Activated CD4-positive, CD25-positive, alpha-beta regulatory T cell treated with anti-CD3 and anti-CD28 coated beads, Interleukin-2, amount 50 U/mL, for 72 hours (primary cell): Measurements from ENCODE around the gene BCAR3.
"Not testable (repeated sequence)": the region's sequence is repeated elsewhere in the genome, so short reads cannot be mapped to it uniquely, and the experiment has no call there.

ENCODE experiments used
- DNase-seq: peaks from one replicate; pipeline ENCODE4 v3.0.0; 2021

Gene BCAR3

DNA sequence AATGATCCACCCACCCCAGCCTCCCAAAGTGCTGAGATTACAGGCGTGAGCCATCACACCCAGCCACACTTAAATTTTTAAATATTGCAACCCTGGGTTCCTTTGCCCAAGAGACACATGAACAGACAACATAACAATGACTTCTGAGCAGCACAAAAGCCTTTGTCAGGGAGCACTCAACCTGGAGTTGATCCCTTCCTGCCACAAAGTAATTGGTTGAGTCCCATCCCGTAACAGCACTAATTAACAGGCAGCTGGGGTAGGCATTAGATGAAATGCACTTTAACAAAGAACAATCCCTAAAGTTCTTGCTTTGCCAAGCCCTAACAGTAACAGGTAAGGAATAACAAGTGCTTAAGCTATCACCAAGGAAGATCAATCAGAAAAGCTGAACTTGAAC, 5.9 kb upstream of the BCAR3 start:
- no peak for DNase-seq

DNA sequence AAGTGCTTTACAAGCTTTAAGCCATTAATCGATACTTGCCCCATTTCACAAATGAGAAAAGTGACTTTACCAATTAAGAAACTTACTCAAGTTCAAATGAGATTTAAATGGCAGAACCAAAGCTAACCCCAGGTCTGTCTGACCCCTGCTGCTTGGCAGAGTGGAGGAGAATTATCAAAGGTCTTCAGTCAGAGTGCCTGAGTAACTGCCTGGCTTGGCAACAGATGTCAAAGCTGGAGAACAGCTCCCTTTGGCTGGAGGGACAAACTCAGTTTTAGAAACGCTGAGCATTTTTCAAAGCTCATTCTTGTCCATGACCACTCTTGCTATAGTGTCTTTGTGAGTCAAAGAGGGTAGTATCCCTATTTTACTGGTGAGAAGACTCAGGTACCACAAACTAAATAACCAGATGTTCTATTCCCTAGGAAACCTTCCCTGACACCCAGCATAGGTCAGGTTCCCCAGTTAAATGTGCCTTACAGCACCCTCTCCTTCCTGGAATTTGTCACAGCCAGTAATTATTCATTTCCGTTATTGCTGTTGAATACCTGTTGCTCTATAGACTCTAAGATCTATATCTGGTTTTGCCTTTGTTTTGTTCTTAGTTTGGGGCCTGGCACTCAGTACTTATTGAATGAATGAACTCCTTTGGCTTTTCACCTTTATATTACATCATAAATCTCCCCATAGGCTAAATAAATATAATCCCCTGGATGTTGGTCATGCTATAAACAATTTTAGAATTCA, 5.0 kb upstream of the BCAR3 start:
- no peak for DNase-seq

DNA sequence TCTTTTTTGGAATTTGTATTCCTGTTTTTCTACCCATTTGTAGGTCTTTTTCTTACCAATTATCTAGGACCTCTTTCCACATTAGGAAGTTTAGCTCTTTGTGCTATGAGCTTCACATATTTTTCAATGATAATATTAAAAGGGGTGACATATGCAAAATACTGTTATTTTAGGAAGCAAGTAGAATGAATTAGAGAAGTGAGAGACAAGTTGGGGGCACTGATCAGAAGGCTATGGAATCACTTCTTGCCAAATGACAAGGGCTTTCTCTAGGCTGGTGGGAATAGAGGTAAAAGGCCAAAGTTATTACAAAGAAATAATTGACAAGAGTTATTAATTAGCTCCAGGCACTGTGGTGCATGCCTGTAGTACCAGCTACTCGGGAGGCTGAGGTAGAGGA, 4.3 kb upstream of the BCAR3 start:
- no peak for DNase-seq

DNA sequence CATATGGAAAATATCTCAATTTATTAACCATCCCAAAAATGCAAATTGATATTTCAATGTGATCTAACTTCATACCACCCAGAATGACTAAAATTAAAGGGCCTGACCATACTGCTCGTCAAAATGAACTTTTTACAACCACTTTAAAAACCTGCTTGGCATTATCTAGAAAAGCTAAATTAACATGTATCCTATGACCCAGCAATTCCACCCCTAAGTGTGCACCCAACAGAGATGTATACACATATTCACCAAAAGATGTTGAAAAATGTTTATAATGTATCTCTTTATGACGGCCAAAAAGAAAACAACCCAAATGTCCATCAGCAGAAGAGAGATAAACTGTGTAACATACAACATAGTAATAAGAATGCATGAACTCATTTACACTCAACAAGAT, 1.6 kb upstream of the BCAR3 start:
- DNase-seq, result no peak

DNA sequence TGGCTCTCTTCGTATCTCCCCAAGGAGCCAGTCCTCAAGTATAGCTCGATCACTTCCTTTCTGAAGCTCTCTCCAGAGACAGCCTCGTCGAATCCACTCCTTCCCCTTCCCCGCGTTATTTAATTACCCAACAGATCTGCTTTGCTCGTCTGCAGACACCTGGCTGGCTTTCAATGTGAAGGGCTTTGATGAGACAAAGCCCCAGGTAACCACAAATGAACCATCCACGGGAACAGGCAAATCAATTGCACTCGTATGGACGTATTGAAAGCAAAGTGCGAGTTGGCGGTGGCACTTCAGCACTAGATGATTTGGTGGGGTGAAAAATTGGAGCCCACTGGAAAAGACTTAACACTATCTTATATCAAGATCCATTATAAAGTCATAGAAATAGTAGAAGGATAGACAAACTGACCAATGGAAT, 364 bp upstream of the BCAR3 start:
- DNase-seq, result no peak

DNA sequence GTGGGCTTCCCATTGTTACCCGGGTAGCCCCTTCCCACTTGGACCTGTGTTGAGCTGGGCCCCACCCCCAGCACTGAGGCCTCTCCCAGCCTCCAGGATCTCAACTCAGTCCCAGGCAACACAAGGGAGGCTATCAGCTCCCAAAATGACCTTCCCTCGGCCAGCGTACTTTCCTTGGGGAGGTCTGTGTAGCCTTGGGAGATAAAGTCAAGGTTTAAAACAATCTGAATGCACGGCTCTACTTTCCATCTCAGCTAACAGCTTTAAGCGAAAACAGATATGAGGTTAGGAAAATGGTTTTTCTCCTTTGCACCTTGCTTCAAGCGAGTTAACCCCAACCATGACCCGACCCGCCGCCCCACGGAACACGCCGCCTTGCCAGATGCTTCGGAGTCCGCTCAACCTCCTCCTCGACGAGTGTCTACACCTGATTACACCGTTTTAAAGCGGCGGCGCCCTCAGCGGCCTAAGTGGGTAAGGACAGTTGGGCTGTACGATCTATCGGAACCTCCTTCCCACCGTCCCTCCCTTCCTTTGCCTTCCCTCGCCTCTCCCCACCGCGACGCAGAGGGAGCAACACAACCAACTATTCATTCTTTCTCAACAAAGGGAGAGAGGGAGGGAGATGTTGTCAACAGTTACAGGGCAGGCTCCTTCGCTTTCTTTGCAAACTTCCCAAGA, 1.1 kb downstream of the BCAR3 start:
- peak; percentile 48 for DNase-seq

DNA sequence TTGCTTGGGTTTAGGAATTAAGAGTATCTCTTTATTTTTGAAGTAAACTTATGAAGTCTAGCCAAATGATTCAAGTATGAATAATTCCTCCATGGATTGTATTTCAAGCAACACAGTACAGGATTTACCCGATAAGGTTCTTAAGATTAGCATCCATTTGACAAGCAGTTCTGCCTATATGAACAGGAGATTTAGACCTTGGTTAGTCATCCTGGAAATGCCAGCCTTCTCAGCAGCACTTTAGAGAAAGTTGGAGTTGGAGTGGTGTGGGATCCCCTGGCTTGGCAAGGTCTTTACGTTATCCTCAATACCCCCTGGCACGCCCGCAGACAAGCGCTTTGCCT, 1.6 kb downstream of the BCAR3 start:
- no peak for DNase-seq

DNA sequence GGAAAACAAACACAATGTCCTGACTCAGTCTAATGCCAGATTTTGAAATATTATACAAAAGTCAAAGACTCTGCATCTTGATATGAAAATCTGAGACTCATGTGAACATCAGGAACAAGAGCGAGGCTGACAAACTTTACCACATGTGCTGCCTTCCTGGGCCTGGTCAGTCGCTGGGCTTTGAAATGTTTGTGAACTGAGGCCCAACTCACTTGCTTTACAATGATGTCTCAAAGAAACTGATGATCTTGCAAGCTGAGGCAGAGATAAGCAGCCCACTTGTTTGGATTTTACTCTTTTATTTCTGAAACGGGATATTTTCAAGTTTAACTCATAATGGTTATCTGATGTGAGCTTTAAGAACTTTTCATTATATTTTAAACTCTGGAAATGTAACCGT, 2.1 kb downstream of the BCAR3 start:
- no peak for DNase-seq

DNA sequence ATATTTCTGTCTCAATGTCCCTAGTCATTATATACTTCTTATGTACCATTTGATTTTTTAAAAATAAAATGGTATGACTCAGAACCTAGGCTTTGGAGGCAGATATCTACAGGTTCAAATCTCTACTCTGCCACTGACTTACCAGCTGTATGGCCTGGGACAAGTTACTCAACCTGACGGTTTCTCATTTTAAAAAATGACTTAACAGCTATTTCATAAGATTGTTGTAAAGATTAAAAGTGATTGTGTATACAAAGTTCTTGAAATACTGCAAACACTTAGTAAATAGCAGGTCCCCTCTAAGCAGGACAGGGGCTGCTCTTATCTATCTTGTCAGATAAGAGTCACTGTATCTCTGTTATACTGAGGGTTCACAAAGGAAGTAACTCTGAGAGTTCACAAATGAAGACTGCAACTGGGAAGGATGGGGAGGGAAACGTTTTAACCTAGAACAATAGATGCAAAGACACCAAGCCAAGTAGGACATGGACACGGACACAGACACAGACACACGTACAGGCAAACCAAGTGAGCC, 2.6 kb downstream of the BCAR3 start:
- no peak for DNase-seq

DNA sequence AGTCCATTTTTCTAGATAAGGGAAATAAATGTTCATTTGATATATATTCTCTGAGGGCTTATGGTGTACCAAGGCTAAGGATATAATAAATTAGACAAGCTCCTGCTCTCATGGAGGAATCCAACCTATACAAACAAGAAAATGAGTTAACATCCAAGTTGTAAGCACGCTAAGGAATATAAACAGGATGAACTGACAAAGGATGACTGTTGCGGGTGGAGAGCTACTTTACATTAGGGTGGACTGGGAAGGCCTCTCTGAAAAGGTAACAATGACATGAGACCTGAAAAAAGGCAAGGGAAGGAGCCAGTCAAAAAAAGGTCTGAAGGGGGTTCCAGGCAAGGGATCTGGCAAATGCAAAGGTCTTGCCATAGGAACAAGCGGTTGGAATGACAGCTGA, 3.1 kb downstream of the BCAR3 start:
- no peak for DNase-seq

DNA sequence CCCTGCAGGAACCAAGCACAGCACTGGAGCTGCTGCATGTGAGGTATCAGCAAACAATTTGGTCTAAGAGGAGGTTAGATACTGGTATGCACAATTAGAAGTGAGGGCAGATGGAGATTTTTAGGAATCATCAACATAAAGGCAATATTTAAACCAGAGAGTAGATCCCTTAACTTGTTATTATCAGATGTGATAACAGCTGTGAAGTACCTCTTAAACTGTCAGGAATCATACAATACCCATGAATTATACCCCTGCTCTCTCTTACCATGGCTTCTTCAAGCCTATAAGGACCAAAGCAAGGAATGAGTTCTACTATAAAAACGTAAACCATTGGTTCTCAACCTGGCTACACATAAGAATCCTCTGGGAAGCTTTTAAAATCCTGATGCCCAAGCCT, 3.9 kb downstream of the BCAR3 start:
- DNase-seq, result no peak

DNA sequence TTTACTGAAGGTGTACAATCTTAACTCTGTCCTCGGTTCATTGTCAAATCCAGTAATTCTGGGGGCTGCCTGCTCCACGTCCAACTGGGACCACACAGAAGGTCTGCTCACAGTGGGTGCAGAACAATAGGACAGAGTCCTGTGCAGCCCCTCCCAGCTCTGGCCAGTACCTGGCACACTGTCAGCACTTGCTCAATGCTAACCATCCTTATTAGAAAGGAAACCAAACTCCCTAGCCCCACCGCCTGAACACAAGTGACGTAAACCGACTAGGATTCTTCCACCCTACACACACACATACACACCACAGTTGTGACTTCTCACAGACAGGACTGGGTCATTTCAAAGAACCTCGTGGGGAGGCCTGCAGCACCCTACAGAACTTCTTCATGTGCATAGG, 5.2 kb downstream of the BCAR3 start:
- no peak for DNase-seq

DNA sequence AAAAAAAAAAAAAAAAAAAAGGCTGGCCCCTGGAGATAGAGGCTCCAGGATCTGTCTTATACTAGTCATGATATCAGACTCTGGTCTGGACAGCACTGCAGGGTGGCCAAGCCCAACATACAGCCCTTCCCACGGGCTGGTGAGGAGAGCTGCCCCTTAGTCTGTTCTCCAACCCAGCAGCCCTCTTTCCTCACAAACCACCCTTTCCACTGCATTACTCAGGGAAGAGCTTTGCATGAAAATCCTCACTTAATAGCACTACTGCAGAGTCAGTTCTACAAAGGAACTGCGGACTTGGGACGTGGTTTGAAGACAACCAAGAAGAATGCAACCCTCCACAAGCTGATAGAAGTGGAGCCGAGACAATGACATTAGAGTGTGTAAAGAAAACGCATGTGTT, 5.7 kb downstream of the BCAR3 start:
- DNase-seq, result no peak

DNA sequence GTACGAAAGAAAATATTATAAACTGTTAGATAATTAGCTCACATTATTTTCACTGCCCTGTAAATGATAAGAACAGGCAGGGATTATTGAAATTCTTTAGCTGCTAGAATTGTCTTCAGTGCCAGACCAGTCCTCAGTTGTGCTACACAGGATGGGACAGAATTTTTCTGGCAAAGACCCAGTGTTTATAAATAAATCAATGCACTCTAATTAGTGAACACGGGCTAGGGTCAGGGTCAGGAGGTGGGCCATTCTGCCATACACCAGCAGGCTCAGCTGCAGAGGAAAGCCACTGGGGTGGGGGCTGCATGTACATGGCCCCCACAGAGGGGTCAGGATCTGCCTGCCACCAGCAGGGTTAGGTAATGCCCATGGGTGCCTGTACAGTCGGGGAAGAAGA, 6.4 kb downstream of the BCAR3 start:
- no peak for DNase-seq

DNA sequence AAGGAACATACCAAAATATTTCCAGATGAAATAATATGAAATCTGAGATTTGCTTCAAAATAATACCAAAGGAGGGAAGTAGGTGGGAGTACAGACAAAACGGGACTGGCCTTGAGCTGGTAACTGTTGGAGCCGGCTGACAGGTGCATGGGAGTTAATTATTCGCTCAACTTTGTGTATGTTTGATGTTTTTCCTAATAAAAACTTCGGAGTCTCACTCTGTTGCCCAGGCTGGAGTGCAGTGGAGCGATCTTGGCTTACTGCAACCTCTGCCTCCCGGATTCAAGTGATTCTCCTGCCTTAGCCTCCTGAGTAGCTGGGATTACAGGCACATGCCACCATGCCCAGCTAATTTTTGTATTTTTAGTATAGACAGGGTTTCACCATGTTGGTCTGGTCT, 7.6 kb downstream of the BCAR3 start:
- not testable (repeated sequence) for DNase-seq

DNA sequence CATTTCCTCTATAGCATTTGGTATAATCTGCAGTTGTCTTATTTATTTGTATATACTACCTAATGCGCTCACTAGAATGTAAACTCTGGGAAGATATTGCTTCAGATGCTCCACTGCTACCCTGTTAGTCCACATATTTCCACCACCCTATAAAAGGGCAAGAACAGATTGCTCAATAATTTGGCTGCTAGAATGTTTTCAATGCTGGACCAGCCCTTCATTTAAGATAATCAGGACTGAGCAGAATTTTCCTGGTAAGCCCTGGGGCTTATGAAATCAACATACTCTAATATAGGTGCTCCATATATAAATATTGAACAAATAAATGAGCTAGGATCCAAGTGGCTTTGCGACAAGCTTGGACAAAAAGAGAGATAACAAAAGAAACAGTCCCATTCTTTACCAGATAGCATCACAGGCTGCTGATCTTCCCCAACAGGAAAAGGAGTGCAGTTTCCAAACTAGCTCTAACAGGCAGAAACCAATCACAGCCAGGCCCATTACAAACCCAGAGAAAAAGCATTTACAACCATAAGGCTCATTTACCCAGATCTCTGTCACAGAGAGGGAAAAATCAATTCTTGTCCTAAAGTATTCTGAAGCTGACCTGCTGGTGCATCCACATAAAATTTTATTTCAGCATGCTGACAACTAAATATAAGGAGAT, 8.3 kb downstream of the BCAR3 start:
- DNase-seq, result no peak

DNA sequence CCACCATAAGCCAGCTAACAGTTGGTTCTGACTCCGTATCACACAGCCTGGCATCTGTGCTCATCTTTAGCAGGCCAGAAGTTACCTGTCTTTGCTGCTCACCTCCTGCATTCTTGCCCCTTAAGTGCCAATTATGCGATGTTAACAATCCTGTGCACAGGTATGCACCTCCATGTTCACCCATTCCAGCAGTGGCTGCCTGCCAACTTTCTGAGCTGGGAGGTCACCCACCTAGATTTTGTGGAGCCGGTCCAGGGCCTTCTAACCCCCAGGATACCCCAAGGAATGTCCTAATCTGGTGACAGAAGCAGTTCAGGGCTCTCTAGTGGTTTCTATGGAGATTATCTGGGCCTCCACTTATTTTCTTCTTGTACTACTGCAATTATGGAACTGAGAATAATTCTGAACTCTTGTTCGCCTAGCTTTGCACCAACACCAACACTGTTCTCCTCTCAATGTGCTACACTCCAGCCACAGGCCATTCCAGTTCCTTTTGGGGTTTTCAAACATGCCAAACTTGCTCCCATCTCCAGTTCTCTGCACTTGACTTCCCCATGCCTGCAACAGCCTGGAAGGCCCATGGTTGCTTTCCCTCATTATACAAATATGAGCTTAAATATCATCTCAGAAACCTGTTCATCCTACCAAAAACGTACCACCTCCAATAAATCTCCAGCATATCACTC, 9.0 kb downstream of the BCAR3 start:
- DNase-seq, result no peak

DNA sequence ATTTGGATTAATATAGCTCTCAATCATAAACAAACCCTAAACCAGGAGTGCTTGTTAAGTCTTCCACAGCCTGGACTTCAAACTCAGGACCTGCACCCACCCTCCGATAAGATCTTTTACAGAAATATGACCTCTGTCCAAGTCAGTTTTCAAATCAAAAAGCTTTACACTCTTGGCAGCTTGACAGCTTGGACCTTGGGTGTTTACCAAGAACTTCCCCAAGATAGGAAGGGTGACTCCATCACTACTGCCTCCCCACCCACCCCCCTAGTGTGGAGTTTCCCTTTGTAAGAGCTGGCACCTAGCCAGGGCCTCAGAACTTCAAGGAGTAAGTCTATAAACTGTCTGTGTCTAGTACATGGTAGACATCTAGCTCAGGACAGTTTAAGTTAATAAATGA, 9.6 kb downstream of the BCAR3 start:
- no peak for DNase-seq

DNA sequence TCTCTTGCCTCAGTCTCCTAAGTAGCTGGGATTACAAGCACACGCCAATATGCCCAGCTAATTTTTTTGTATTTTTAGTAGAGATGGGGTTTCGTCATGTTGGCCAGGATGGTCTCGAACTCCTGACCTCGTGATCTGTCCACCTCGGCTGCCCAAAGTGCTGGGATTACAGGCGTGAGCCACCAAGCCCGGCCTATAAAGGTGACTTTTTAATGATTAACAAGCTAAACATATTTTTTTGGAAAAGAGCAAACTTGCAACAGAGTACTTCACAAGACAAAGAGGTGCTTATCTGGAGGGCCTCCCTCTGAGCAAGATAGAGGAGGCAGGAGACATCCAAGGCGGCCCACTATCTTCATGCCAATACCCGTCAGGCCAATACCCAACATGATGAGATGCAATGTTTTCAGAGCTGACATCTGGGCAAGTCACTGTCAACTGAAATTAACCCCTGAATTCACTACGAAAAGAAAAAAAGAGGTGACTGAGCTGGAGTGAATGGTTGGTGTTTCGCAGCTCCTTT, 10.5 kb downstream of the BCAR3 start:
- DNase-seq, result no peak

DNA sequence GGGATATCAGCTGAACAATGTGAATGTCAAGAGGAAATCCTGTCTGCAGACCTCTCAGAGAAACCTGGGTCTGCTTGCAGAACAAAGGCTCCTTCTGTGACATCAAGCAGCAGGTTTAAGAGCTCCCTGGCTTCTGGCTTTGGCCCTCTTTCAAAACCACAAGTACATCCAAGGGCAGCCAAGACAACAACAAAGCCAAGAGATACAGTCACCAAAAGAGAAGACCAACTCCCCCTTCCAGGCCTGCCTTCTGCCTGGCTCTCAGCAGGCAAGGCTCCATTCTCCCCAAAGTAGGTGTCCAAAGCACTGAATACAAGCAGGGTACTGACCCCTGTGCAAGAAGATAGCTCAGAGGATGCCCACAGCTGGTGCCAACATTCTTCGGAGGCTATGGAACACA, 11.5 kb downstream of the BCAR3 start:
- no peak for DNase-seq

DNA sequence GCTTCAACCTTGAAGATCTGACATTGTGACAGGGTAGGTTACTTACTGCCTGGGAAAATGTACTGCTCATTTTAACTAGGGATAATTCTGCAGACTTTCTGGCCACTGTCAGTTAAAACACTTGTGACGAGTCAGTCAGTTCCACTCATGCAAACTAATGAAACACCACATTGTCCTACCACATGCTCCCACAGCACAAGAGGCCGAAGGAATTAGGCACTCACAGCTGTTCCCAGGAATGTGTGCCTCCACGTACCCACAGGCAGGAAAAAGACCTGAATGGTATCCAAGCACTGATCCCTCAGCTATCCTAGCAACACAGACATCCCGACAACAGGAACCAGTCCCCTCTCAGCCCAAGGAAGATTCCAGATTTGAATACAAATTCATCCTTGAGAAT, 12.3 kb downstream of the BCAR3 start:
- no peak for DNase-seq

DNA sequence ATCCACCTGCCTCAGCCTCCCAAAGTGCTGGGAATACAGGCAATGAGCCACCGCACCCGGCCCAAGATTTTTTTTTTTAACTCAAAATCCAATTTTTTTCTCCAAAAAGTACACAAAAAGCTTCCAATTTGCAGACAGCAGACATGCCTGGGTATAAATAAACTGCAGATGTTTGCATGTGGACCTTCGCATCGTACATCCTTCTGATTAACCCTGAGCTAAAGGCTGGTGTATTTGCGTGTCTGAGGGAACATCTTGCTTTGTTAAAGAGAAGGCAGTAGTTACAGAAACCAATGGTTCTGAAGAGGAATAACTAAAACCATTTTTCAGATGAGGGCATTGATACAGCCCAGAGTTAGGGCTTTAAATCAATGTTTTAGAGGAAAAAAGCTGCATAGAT, 12.7 kb downstream of the BCAR3 start:
- DNase-seq, result no peak

DNA sequence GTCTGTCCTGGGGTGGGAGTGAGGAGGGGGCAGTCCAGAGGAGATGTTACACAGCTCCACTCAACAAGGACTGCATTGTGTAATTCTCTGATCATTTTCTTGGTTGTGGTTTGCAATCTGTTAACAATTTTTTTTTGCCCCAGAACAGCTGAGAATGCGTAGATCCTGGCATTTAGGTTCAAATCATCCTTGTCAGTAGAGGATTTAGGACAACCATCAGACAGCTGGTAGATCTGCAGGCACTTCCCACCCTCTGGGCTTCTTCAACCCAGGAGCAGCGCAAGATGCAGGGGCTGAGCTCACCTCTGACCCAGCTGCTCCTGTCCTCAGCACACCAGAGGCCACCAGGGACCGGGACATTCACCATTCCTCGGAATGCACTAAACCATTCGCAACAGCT, 13.5 kb downstream of the BCAR3 start:
- DNase-seq, result no peak
